GM23338 (cell line): Measurements from ENCODE around the gene CDH4. TPM values are rescaled to one million over a fixed set of nuclear protein-coding genes. Genes with fewer than 3 reads are reported as not detected.

Experiments used
- ATAC-seq: fragments of 200-7000 bp; cut with Tn5 transposase; 3 replicates; pipeline ENCODE4 v1.9.1; 2020
- DNase-seq: peaks from one replicate; pipeline ENCODE4 v3.0.0-alpha.2; 2015; ENCODE audit warnings: low spot score
- H2AFZ ChIP-seq: fragments of 200-600 bp; sonication (generic); 2 replicates; pipeline ENCODE4 v1.8.0; 2016; ENCODE audit warnings: antibody characterized with exemption, mild to moderate bottlenecking, moderate library complexity
- H3F3A ChIP-seq: fragments of 200-600 bp; sonication (generic); replicated peaks from 2 replicates; pipeline ENCODE4 v1.8.0; 2017; ENCODE audit warnings: antibody characterized with exemption, mixed run types, low read depth
- H3K27ac ChIP-seq: fragments of 200-600 bp; sonication (generic); 2 replicates; pipeline ENCODE4 v1.6.1; 2016; ENCODE audit warnings: low read depth
- H3K27me3 ChIP-seq: fragments of 200-600 bp; sonication (generic); 2 replicates; pipeline ENCODE4 v1.8.0; 2016; ENCODE audit warnings: mild to moderate bottlenecking, mixed run types, moderate library complexity; ENCODE audit not compliant: insufficient read depth
- H3K36me3 ChIP-seq: fragments of 200-600 bp; sonication (generic); 2 replicates; pipeline ENCODE4 v1.8.0; 2016; ENCODE audit warnings: mild to moderate bottlenecking; ENCODE audit not compliant: insufficient read depth
- H3K4me1 ChIP-seq: fragments of 200-600 bp; sonication (generic); 2 replicates; pipeline ENCODE4 v1.8.0; 2016; ENCODE audit warnings: mild to moderate bottlenecking, moderate library complexity; ENCODE audit not compliant: insufficient read depth
- H3K4me2 ChIP-seq: fragments of 200-600 bp; sonication (generic); 2 replicates; pipeline ENCODE4 v1.7.1; 2017; ENCODE audit warnings: mixed run types
- H3K4me3 ChIP-seq: fragments of 200-600 bp; sonication (generic); 2 replicates; pipeline ENCODE4 v1.6.1; 2016; ENCODE audit warnings: mixed run types
- H3K79me2 ChIP-seq: fragments of 200-600 bp; sonication (generic); replicated peaks from 2 replicates; pipeline ENCODE4 v1.8.0; 2017; ENCODE audit warnings: mild to moderate bottlenecking; ENCODE audit not compliant: insufficient read depth
- H3K9me2 ChIP-seq: fragments of 200-600 bp; sonication (generic); 2 replicates; pipeline ENCODE4 v1.8.0; 2017; ENCODE audit not compliant: insufficient read depth
- H4K20me1 ChIP-seq: fragments of 200-600 bp; sonication (generic); replicated peaks from 2 replicates; pipeline ENCODE4 v1.8.0; 2017; ENCODE audit warnings: mild to moderate bottlenecking; ENCODE audit not compliant: insufficient read depth
- H3K27ac Mint-ChIP-seq: 2 replicates; pipeline ENCODE4 v1.8.0; 2020; ENCODE audit warnings: inconsistent platforms, mild to moderate bottlenecking, moderate library complexity, mixed read lengths
- H3K27me3 Mint-ChIP-seq: 3 replicates; pipeline ENCODE4 v1.8.0; 2022; ENCODE audit warnings: low read depth, mild to moderate bottlenecking, moderate library complexity, mixed read lengths, inconsistent platforms; ENCODE audit not compliant: insufficient read depth, poor library complexity
- H3K36me3 Mint-ChIP-seq: 3 replicates; pipeline ENCODE4 v1.8.0; 2021; ENCODE audit warnings: low read depth, mild to moderate bottlenecking, inconsistent platforms, moderate library complexity, mixed read lengths
- H3K4me1 Mint-ChIP-seq: 3 replicates; pipeline ENCODE4 v1.8.0; 2020; ENCODE audit warnings: mild to moderate bottlenecking, inconsistent platforms, mixed read lengths
- H3K4me3 Mint-ChIP-seq: 3 replicates; pipeline ENCODE4 v1.8.0; 2021; ENCODE audit warnings: moderate library complexity, mild to moderate bottlenecking, inconsistent platforms, mixed read lengths
- H3K9me3 Mint-ChIP-seq: 3 replicates; pipeline ENCODE4 v1.8.0; 2020; ENCODE audit warnings: moderate library complexity, mild to moderate bottlenecking, inconsistent platforms, mixed read lengths
- CREB1 ChIP-seq: fragments of 250-450 bp; sonication (Bioruptor Pico); IDR thresholded peaks from 2 replicates; pipeline ENCODE4 v1.5.0; 2020; ENCODE audit warnings: low read depth, mild to moderate bottlenecking, moderate library complexity
- EZH2 ChIP-seq: fragments of 200-600 bp; sonication (generic); IDR thresholded peaks from one replicate; pipeline ENCODE4 v1.8.0; 2017; ENCODE audit warnings: antibody characterized with exemption, mild to moderate bottlenecking, low read depth; ENCODE audit not compliant: unreplicated experiment
- EZH2phosphoT487 ChIP-seq: fragments of 200-600 bp; sonication (generic); IDR thresholded peaks from one replicate; pipeline ENCODE4 v1.8.1; 2018; ENCODE audit warnings: antibody characterized with exemption; ENCODE audit not compliant: unreplicated experiment
- JUNB ChIP-seq: IDR thresholded peaks from one replicate; pipeline ENCODE4 v1.6.1; 2016; ENCODE audit warnings: antibody characterized with exemption; ENCODE audit not compliant: unreplicated experiment
- NANOG ChIP-seq: IDR thresholded peaks from 2 replicates; pipeline ENCODE4 v1.6.1; 2016; ENCODE audit warnings: antibody characterized with exemption, borderline replicate concordance
- POLR2AphosphoS5 ChIP-seq: IDR thresholded peaks from 2 replicates; pipeline ENCODE4 v1.6.1; 2016; ENCODE audit warnings: antibody characterized with exemption, low read depth
- STAT1 ChIP-seq: IDR thresholded peaks from one replicate; pipeline ENCODE4 v1.6.1; 2016; ENCODE audit warnings: antibody characterized with exemption; ENCODE audit not compliant: unreplicated experiment
- ZNF114 ChIP-seq: fragments of 250-450 bp; sonication (Bioruptor Pico); IDR thresholded peaks from 2 replicates; pipeline ENCODE4 v1.5.0; 2020; ENCODE audit warnings: mild to moderate bottlenecking, moderate library complexity
- ZNF331 ChIP-seq: fragments of 250-450 bp; sonication (Bioruptor Pico); IDR thresholded peaks from 2 replicates; pipeline ENCODE4 v1.5.0; 2020; ENCODE audit warnings: low read depth, mild to moderate bottlenecking, moderate library complexity
- polyA plus RNA-seq: library from polyadenylated mRNA; unstranded; fragments of >200 nt; fragmentation: Nextera tagmentation; extraction: Ambion mirVana; gene quantifications from 2 replicates; pipeline ENCODE4 v1.2.1, GENCODE V29; 2016
- total RNA-seq: library from RNA; depleted of rRNA; stranded (reverse); fragments of >200 nt; shearing (Covaris generic); gene quantifications from 2 replicates; pipeline ENCODE4 v1.2.3, GENCODE V29; 2014
- TF ChIP-seq, protein P1 (sequence below): IDR thresholded peaks from one replicate; pipeline ENCODE4 v1.6.1; 2018; ENCODE audit warnings: antibody characterized with exemption; ENCODE audit not compliant: unreplicated experiment
- TF ChIP-seq, protein P2 (sequence below): fragments of 250-450 bp; sonication (Bioruptor Pico); IDR thresholded peaks from 2 replicates; pipeline ENCODE4 v1.5.0; 2020; ENCODE audit warnings: mild to moderate bottlenecking, moderate library complexity

CDH4 gene
- total and polyA plus RNA-seq, 2 experiments from 2014 or later, result 1.2 to 4.2 TPM

GRCh38 chr20:61417221-61417941, 165.3 kb downstream of the CDH4 start:
- DNase-seq, result no peak
- TF ChIP-seq EZH2 (no peak), ZNF331 (CRISPR knock-in tag) (no peak), ZNF114 (CRISPR knock-in tag) (no peak)
- TF ChIP-seq, protein P1, sequence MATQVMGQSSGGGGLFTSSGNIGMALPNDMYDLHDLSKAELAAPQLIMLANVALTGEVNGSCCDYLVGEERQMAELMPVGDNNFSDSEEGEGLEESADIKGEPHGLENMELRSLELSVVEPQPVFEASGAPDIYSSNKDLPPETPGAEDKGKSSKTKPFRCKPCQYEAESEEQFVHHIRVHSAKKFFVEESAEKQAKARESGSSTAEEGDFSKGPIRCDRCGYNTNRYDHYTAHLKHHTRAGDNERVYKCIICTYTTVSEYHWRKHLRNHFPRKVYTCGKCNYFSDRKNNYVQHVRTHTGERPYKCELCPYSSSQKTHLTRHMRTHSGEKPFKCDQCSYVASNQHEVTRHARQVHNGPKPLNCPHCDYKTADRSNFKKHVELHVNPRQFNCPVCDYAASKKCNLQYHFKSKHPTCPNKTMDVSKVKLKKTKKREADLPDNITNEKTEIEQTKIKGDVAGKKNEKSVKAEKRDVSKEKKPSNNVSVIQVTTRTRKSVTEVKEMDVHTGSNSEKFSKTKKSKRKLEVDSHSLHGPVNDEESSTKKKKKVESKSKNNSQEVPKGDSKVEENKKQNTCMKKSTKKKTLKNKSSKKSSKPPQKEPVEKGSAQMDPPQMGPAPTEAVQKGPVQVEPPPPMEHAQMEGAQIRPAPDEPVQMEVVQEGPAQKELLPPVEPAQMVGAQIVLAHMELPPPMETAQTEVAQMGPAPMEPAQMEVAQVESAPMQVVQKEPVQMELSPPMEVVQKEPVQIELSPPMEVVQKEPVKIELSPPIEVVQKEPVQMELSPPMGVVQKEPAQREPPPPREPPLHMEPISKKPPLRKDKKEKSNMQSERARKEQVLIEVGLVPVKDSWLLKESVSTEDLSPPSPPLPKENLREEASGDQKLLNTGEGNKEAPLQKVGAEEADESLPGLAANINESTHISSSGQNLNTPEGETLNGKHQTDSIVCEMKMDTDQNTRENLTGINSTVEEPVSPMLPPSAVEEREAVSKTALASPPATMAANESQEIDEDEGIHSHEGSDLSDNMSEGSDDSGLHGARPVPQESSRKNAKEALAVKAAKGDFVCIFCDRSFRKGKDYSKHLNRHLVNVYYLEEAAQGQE, result no peak
- Histone ChIP-seq H3F3A (no peaks in the 10 kb centered on the region), H3K4me2 (no peak overlapping the region), H3K4me3 (no peak overlapping the region), H3K36me3 (no peaks in the 10 kb centered on the region), H3K9me2 (0 out of 2 replicates have a peak, but pooled peaks cover 2% of the 10 kb centered on the region), H3K27ac (no peak overlapping the region), H2AFZ (no peak overlapping the region), H3K27me3 (no peaks in the 10 kb centered on the region), H3K4me1 (peaks cover 5% of the 10 kb centered on the region), H4K20me1 (no peaks in the 10 kb centered on the region), H3K79me2 (no peaks in the 10 kb centered on the region)
- H3K4me3 Mint-ChIP-seq, result no peak overlapping the region
- no peaks in the 10 kb centered on the region; the same call in 1 of the 3 replicates for H3K36me3 Mint-ChIP-seq
- peaks cover 5% of the 10 kb centered on the region; the same call in 2 of the 3 replicates for H3K9me3 Mint-ChIP-seq
- ATAC-seq, result no peak
- H3K27me3 Mint-ChIP-seq, result peaks cover 30% of the 10 kb centered on the region
- H3K4me1 Mint-ChIP-seq, result peaks cover 8% of the 10 kb centered on the region
- no peak overlapping the region for H3K27ac Mint-ChIP-seq

GRCh38 chr20:61419010-61419409, 166.9 kb downstream of the CDH4 start:
- Histone ChIP-seq H3K4me1 (peaks cover 10% of the 10 kb centered on the region), H3K4me2 (no peak overlapping the region), H3K36me3 (no peaks in the 10 kb centered on the region), H4K20me1 (no peaks in the 10 kb centered on the region), H3K27me3 (no peaks in the 10 kb centered on the region), H3F3A (no peaks in the 10 kb centered on the region), H3K4me3 (no peak overlapping the region), H3K27ac (no peak overlapping the region), H2AFZ (no peak overlapping the region), H3K9me2 (no peaks in the 10 kb centered on the region), H3K79me2 (no peaks in the 10 kb centered on the region)
- Mint-ChIP-seq H3K27ac (no peak overlapping the region), H3K27me3 (peaks cover 26% of the 10 kb centered on the region), H3K4me3 (no peak overlapping the region), H3K36me3 (no peaks in the 10 kb centered on the region; the same call in 1 of the 3 replicates), H3K4me1 (peaks cover 8% of the 10 kb centered on the region), H3K9me3 (no peaks in the 10 kb centered on the region)
- DNase-seq, result no peak
- no peak for ATAC-seq
- TF ChIP-seq ZNF114 (CRISPR knock-in tag), result no peak
- TF ChIP-seq EZH2, result no peak
- no peak for TF ChIP-seq EZH2phosphoT487
- TF ChIP-seq ZNF331 (CRISPR knock-in tag), result no peak
- TF ChIP-seq CREB1 (CRISPR knock-in tag), result no peak
- no peak for TF ChIP-seq STAT1
- no peak for TF ChIP-seq POLR2AphosphoS5
- TF ChIP-seq, protein P2, sequence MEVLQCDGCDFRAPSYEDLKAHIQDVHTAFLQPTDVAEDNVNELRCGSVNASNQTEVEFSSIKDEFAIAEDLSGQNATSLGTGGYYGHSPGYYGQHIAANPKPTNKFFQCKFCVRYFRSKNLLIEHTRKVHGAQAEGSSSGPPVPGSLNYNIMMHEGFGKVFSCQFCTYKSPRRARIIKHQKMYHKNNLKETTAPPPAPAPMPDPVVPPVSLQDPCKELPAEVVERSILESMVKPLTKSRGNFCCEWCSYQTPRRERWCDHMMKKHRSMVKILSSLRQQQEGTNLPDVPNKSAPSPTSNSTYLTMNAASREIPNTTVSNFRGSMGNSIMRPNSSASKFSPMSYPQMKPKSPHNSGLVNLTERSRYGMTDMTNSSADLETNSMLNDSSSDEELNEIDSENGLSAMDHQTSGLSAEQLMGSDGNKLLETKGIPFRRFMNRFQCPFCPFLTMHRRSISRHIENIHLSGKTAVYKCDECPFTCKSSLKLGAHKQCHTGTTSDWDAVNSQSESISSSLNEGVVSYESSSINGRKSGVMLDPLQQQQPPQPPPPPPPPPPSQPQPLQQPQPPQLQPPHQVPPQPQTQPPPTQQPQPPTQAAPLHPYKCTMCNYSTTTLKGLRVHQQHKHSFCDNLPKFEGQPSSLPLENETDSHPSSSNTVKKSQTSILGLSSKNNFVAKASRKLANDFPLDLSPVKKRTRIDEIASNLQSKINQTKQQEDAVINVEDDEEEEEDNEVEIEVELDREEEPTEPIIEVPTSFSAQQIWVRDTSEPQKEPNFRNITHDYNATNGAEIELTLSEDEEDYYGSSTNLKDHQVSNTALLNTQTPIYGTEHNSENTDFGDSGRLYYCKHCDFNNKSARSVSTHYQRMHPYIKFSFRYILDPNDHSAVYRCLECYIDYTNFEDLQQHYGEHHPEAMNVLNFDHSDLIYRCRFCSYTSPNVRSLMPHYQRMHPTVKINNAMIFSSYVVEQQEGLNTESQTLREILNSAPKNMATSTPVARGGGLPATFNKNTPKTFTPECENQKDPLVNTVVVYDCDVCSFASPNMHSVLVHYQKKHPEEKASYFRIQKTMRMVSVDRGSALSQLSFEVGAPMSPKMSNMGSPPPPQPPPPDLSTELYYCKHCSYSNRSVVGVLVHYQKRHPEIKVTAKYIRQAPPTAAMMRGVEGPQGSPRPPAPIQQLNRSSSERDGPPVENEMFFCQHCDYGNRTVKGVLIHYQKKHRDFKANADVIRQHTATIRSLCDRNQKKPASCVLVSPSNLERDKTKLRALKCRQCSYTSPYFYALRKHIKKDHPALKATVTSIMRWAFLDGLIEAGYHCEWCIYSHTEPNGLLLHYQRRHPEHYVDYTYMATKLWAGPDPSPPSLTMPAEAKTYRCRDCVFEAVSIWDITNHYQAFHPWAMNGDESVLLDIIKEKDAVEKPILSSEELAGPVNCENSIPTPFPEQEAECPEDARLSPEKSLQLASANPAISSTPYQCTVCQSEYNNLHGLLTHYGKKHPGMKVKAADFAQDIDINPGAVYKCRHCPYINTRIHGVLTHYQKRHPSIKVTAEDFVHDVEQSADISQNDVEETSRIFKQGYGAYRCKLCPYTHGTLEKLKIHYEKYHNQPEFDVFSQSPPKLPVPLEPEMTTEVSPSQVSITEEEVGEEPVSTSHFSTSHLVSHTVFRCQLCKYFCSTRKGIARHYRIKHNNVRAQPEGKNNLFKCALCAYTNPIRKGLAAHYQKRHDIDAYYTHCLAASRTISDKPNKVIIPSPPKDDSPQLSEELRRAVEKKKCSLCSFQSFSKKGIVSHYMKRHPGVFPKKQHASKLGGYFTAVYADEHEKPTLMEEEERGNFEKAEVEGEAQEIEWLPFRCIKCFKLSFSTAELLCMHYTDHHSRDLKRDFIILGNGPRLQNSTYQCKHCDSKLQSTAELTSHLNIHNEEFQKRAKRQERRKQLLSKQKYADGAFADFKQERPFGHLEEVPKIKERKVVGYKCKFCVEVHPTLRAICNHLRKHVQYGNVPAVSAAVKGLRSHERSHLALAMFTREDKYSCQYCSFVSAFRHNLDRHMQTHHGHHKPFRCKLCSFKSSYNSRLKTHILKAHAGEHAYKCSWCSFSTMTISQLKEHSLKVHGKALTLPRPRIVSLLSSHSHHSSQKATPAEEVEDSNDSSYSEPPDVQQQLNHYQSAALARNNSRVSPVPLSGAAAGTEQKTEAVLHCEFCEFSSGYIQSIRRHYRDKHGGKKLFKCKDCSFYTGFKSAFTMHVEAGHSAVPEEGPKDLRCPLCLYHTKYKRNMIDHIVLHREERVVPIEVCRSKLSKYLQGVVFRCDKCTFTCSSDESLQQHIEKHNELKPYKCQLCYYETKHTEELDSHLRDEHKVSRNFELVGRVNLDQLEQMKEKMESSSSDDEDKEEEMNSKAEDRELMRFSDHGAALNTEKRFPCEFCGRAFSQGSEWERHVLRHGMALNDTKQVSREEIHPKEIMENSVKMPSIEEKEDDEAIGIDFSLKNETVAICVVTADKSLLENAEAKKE, result no peak
- no peak for TF ChIP-seq NANOG
- TF ChIP-seq JUNB, result no peak
